Colonic mucosa (tissue), 4 donors: ENCODE measurements around the gene S100PBP. TPM values are rescaled to one million over a fixed set of nuclear protein-coding genes. Genes with fewer than 3 reads are reported as not detected.

Experiments
- DNase-seq: peaks from one replicate; pipeline ENCODE4 v3.0.0-alpha.2; 2020
- H3K27ac ChIP-seq: fragments of 200-600 bp; one replicate; pipeline ENCODE4 v1.8.0; 2021
- H3K27me3 ChIP-seq: fragments of 200-600 bp; one replicate; pipeline ENCODE4 v1.8.0; 2021
- H3K36me3 ChIP-seq: fragments of 200-600 bp; one replicate; pipeline ENCODE4 v1.8.0; 2021
- H3K4me1 ChIP-seq: fragments of 200-600 bp; one replicate; pipeline ENCODE4 v1.8.0; 2021; ENCODE audit warnings: mild to moderate bottlenecking
- H3K4me3 ChIP-seq: fragments of 200-600 bp; one replicate; pipeline ENCODE4 v1.8.0; 2021
- H3K9ac ChIP-seq, 2 donors: one replicate each; pipeline ENCODE4 v1.7.0; 2013; ENCODE audit warnings: control low read depth in 2 of 2, low read depth in 2 of 2, low read length in 2 of 2
- H3K9me3 ChIP-seq: fragments of 200-600 bp; one replicate; pipeline ENCODE4 v1.8.0; 2021
- CTCF ChIP-seq: fragments of 200-600 bp; IDR thresholded peaks from one replicate; pipeline ENCODE4 v1.8.0; 2022; ENCODE audit warnings: antibody characterized with exemption, mild to moderate bottlenecking
- intact Hi-C: fragments of 100-400 bp; cut with DNase I; formaldehyde crosslinking; loops from one replicate; pipeline ENCODE4 v1.14.1; 2022
- total RNA-seq, 2 donors: library from RNA; stranded (reverse); fragmentation: NEBNext Ultra II Directional in 1 of 2; extraction: Animal tissue kit (Norgen Biotek cat#: 25700) in 1 of 2; gene quantifications; one replicate each; pipeline ENCODE4 v1.2.1, GENCODE V29; 2021
- donor health status: healthy.
- donor health status: DM: no; HTN: no; CAD: no.
- donor health status: DM: no; HTN: no; CAD: no.

Gene S100PBP
- total RNA-seq, 2 donors from 2014 or later: 19.0 to 24.9 TPM

- Histone ChIP-seq H3K9ac (no peak overlapping the region), H3K36me3 (peaks cover 5% of the 10 kb centered on the region), H3K27me3 (no peaks in the 10 kb centered on the region), H3K4me1 (no peaks in the 10 kb centered on the region), H3K4me3 (no peak overlapping the region), H3K9me3 (no peaks in the 10 kb centered on the region), H3K27ac (no peak overlapping the region)
- no peak for TF ChIP-seq CTCF
- no peak for DNase-seq
- intact Hi-C loops: no loop called here
Observed at GRCh38 chr1:32771561-32772280, 45.7 kb upstream of the S100PBP start.

- peaks cover 5% of the 10 kb centered on the region for H3K36me3 ChIP-seq
- no peaks in the 10 kb centered on the region for H3K9me3 ChIP-seq
- no peak for DNase-seq
- TF ChIP-seq CTCF: no peak
- no peak overlapping the region for H3K27ac ChIP-seq
- no peak overlapping the region for H3K4me3 ChIP-seq
- intact Hi-C loops: no loop called here
- H3K9ac ChIP-seq: peak overlapping the region in 1 of 2 donors; percentile 5
- H3K27me3 ChIP-seq: no peaks in the 10 kb centered on the region
- no peaks in the 10 kb centered on the region for H3K4me1 ChIP-seq
Observed at GRCh38 chr1:32772281-32773017, 45.0 kb upstream of the S100PBP start.

- Histone ChIP-seq H3K27me3 (no peaks in the 10 kb centered on the region), H3K4me1 (no peaks in the 10 kb centered on the region), H3K36me3 (peaks cover 5% of the 10 kb centered on the region), H3K4me3 (no peak overlapping the region), H3K9me3 (no peaks in the 10 kb centered on the region), H3K27ac (no peak overlapping the region), H3K9ac (peak overlapping the region in 1 of 2 donors; percentile 5)
- DNase-seq: peak; percentile 84
- peak; percentile 85 for TF ChIP-seq CTCF
- intact Hi-C loops: no loop called here
Observed at GRCh38 chr1:32773018-32773763, 44.3 kb upstream of the S100PBP start.

- Histone ChIP-seq H3K9ac (no peak overlapping the region), H3K36me3 (peaks cover 7% of the 10 kb centered on the region), H3K4me3 (no peak overlapping the region), H3K4me1 (no peaks in the 10 kb centered on the region), H3K27ac (no peak overlapping the region), H3K9me3 (no peaks in the 10 kb centered on the region), H3K27me3 (no peaks in the 10 kb centered on the region)
- no peak for DNase-seq
- TF ChIP-seq CTCF: no peak
- intact Hi-C loops: loop anchor here (2.0 kb wide), 1 partner anchor 61 kb away; no protein-coding TSS in a partner anchor
Observed at GRCh38 chr1:32773764-32774463, 43.5 kb upstream of the S100PBP start.

GRCh38 chr1:32774464-32774808 lies 43.0 kb upstream of the S100PBP start:
- no peak for DNase-seq

More at GRCh38 chr1:32774464-32774808, 43.0 kb upstream of the S100PBP start:
- no peaks in the 10 kb centered on the region for H3K27me3 ChIP-seq
- H3K9me3 ChIP-seq: no peaks in the 10 kb centered on the region
- H3K36me3 ChIP-seq: peaks cover 11% of the 10 kb centered on the region
- intact Hi-C loops: loop anchor here (2.0 kb wide), 1 partner anchor 62 kb away; no protein-coding TSS in a partner anchor
- no peak overlapping the region for H3K27ac ChIP-seq
- H3K4me1 ChIP-seq: no peaks in the 10 kb centered on the region
- no peak for TF ChIP-seq CTCF
- H3K9ac ChIP-seq: no peak overlapping the region
- H3K4me3 ChIP-seq: no peak overlapping the region
